Left lung (tissue), 14 donors: ENCODE measurements around the gene OR4Q3. TPM values are rescaled to one million over a fixed set of nuclear protein-coding genes. Genes with fewer than 3 reads are reported as not detected.
"Not testable (repeated sequence)": the region's sequence is repeated elsewhere in the genome, so short reads cannot be mapped to it uniquely, and the experiment has no call there.

ENCODE experiments used
- ATAC-seq: fragments of 200-7000 bp; cut with Tn5 transposase; one replicate; pipeline ENCODE4 v1.9.1; 2020; ENCODE audit warnings: moderate library complexity
- DNase-seq, 4 donors: peaks; one replicate each; pipeline ENCODE4 v3.0.0-alpha.2; 2013 to 2020
- H3K27ac ChIP-seq, 2 donors: fragments of 200-600 bp; sonication (generic) in 1 of 2; one replicate each; pipeline versions ENCODE4 v1.5.0 to v1.8.0; 2020 to 2021
- H3K27me3 ChIP-seq, 2 donors: fragments of 200-600 bp; sonication (generic) in 1 of 2; one replicate each; pipeline versions ENCODE4 v1.5.0 to v1.8.0; 2020 to 2021
- H3K36me3 ChIP-seq, 2 donors: fragments of 200-600 bp; sonication (generic) in 1 of 2; one replicate each; pipeline versions ENCODE4 v1.5.0 to v1.8.0; 2020 to 2021
- H3K4me1 ChIP-seq, 2 donors: fragments of 200-600 bp; one replicate each; pipeline ENCODE4 v1.8.0; 2021
- H3K4me3 ChIP-seq, 2 donors: fragments of 200-600 bp; sonication (generic) in 1 of 2; one replicate each; pipeline versions ENCODE4 v1.5.0 to v1.8.0; 2020 to 2021; ENCODE audit warnings: mild to moderate bottlenecking in 1 of 2
- H3K9me3 ChIP-seq, 2 donors: fragments of 200-600 bp; sonication (generic) in 1 of 2; one replicate each; pipeline versions ENCODE4 v1.5.0 to v1.8.0; 2020 to 2021
- CTCF ChIP-seq, 2 donors: fragments of 200-600 bp; sonication (generic) in 1 of 2; IDR thresholded peaks; one replicate each; pipeline versions ENCODE4 v1.5.0 to v1.8.0; 2021; ENCODE audit warnings: antibody characterized with exemption in 2 of 2
- intact Hi-C, 2 donors: fragments of 100-400 bp; cut with DNase I; formaldehyde crosslinking; loops; one replicate each; pipeline versions ENCODE4 v1.11.2 to v1.14.2; 2022
- long read RNA-seq, 12 donors: library from polyadenylated mRNA in 2 of 12; unstranded in 2 of 12; transcript quantifications; one replicate each; pipeline ENCODE4 v2.0.0 and lab custom pipeline, GENCODE V29; 2019 to 2026
- polyA plus RNA-seq, 6 donors: library from polyadenylated mRNA; unstranded; fragments of 120-200 nt; gene quantifications; one replicate each; pipeline ENCODE4 v1.2.1, GENCODE V29; 2013; ENCODE audit not compliant: insufficient read length in 6 of 6
- total RNA-seq, 2 donors: library from RNA; stranded (reverse); fragmentation: NEBNext Ultra II Directional; extraction: Animal tissue kit (Norgen Biotek cat#: 25700); gene quantifications; one replicate each; pipeline ENCODE4 v1.2.1, GENCODE V29; 2021
- donor health status: DM: no; HTN: yes; CAD: no.
- donor health status: DM: no; HTN: no; CAD: no.

OR4Q3 gene
- total RNA-seq (not detected), polyA plus RNA-seq (not detected)
- long read RNA-seq, donor 1: 0 reads
- long read RNA-seq, donor 2: 0 reads
- long read RNA-seq, donor 3: 0 reads
- long read RNA-seq, donor 4: 0 reads
- long read RNA-seq, donor 5: 0 reads
- long read RNA-seq, donor 6: 0 reads
- long read RNA-seq, donor 7: 0 reads
- long read RNA-seq, donor 8: 0 reads
- long read RNA-seq, donor 9: 0 reads
- long read RNA-seq, donor 10: 0 reads
- long read RNA-seq, donor 11, partial matches to known transcripts: 0 of 2 reads
- long read RNA-seq, donor 11, other reads (novel, unspliced or antisense): 0 of 2 reads
- long read RNA-seq, donor 12: 0 reads

GRCh38 chr14:19743256-19743655 is at the start of gene OR4Q3:
Gene OR4Q3, plus strand, starts transcription at chr14:19743571.
- H3K9me3 ChIP-seq: peaks cover 0 to 4% of the 10 kb centered on the region in 2 donors
- no peak for ATAC-seq
- intact Hi-C loops: no loop called here
- no peaks in the 10 kb centered on the region for H3K36me3 ChIP-seq
- TF ChIP-seq CTCF (IDR thresholded peaks at IDR 0.05): no peak
- H3K27ac ChIP-seq: no peak within 1 kb of the TSS
- H3K4me3 ChIP-seq: no peak within 1 kb of the TSS
- DNase-seq: no peak
- no peaks in the 10 kb centered on the region for H3K27me3 ChIP-seq
- no peaks in the 10 kb centered on the region for H3K4me1 ChIP-seq

GRCh38 chr14:19729359-19729758 is 14.0 kb upstream of the OR4Q3 start:
- no peak for ATAC-seq
- intact Hi-C loops: no loop called here
- Histone ChIP-seq H3K4me3 (no peak overlapping the region), H3K9me3 (peaks cover 0 to 32% of the 10 kb centered on the region in 2 donors), H3K27me3 (no peaks in the 10 kb centered on the region), H3K27ac (no peak overlapping the region), H3K4me1 (no peaks in the 10 kb centered on the region), H3K36me3 (no peaks in the 10 kb centered on the region)
- DNase-seq: no peak
- no peak for TF ChIP-seq CTCF (IDR thresholded peaks at IDR 0.05)

GRCh38 chr14:19729763-19730162 is 13.6 kb upstream of the OR4Q3 start:
- ATAC-seq (no peak), DNase-seq (no peak)
- H3K4me3 ChIP-seq: no peak overlapping the region
- H3K27ac ChIP-seq: no peak overlapping the region
- H3K4me1 ChIP-seq: no peaks in the 10 kb centered on the region
- no peaks in the 10 kb centered on the region for H3K36me3 ChIP-seq
- intact Hi-C loops: no loop called here
- H3K27me3 ChIP-seq: no peaks in the 10 kb centered on the region
- no peak for TF ChIP-seq CTCF (IDR thresholded peaks at IDR 0.05)
- peaks cover 0 to 32% of the 10 kb centered on the region in 2 donors for H3K9me3 ChIP-seq

GRCh38 chr14:19733893-19734292 is 9.5 kb upstream of the OR4Q3 start:
- ATAC-seq, DNase-seq, H3K9me3 ChIP-seq, H3K4me3 ChIP-seq, H3K27ac ChIP-seq, H3K36me3 ChIP-seq, intact Hi-C loops, H3K4me1 ChIP-seq, H3K27me3 ChIP-seq: not testable (repeated sequence)

- H3K9me3 ChIP-seq, H3K4me1 ChIP-seq, H3K27me3 ChIP-seq, H3K4me3 ChIP-seq, ATAC-seq, H3K36me3 ChIP-seq, DNase-seq, intact Hi-C loops, H3K27ac ChIP-seq: not testable (repeated sequence)
Measured at GRCh38 chr14:19752316-19752715, 8.9 kb downstream of the OR4Q3 start.

- H3K4me3 ChIP-seq: no peak overlapping the region
- intact Hi-C loops: no loop called here
- DNase-seq (no peak), ATAC-seq (no peak)
- TF ChIP-seq CTCF (IDR thresholded peaks at IDR 0.05): no peak
- no peaks in the 10 kb centered on the region for H3K27me3 ChIP-seq
- H3K9me3 ChIP-seq: no peaks in the 10 kb centered on the region
- H3K27ac ChIP-seq: no peak overlapping the region
- H3K36me3 ChIP-seq: no peaks in the 10 kb centered on the region
- H3K4me1 ChIP-seq: no peaks in the 10 kb centered on the region
Measured at GRCh38 chr14:19754172-19754571, 10.8 kb downstream of the OR4Q3 start.

GRCh38 chr14:19771491-19771890 is 28.1 kb downstream of the OR4Q3 start:
- H3K36me3 ChIP-seq, intact Hi-C loops, H3K4me1 ChIP-seq, ATAC-seq, DNase-seq, H3K4me3 ChIP-seq, H3K27ac ChIP-seq, H3K27me3 ChIP-seq: not testable (repeated sequence)
- peaks cover 0 to 14% of the 10 kb centered on the region in 2 donors for H3K9me3 ChIP-seq
